ENCODE data around the gene TEX19.

TEX19 gene

GRCh38 chr17:82318169-82318498 is 40.9 kb upstream of the TEX19 start:
- ChIA-PET CTCF (interaction anchor here (1.7 kb wide), 1 partner anchor 17 kb away, joined by 11 read pairs; no protein-coding TSS in a partner anchor), POLR2A (no interaction called here)
- no peak for DNase-seq (ENCODE audit: extremely low spot score)
- TF ChIP-seq CTCF (IDR thresholded peaks at IDR 0.05; ENCODE audit: control extremely low read depth, extremely low read depth, low read depth, missing control alignments) = no peak

- TF ChIP-seq CTCF (IDR thresholded peaks at IDR 0.05; ENCODE audit: control extremely low read depth, extremely low read depth, low read depth, missing control alignments) = no peak
- ChIA-PET POLR2A (no interaction called here), CTCF (no interaction called here)
Observed at GRCh38 chr17:82318772-82319606, 40.1 kb upstream of the TEX19 start.

GRCh38 chr17:82319619-82320062 is 39.4 kb upstream of the TEX19 start:
- ChIA-PET CTCF (no interaction called here), POLR2A (no interaction called here)
- no peak for TF ChIP-seq CTCF (IDR thresholded peaks at IDR 0.05; ENCODE audit: control extremely low read depth, extremely low read depth, low read depth, missing control alignments)
- DNase-seq (ENCODE audit: extremely low spot score) = no peak

More at GRCh38 chr17:82318772-82319606, 40.1 kb upstream of the TEX19 start:
- DNase-seq (ENCODE audit: extremely low spot score) = no peak

- ChIA-PET POLR2A (no interaction called here), CTCF (interaction anchor here (0.6 to 4.4 kb wide), 10 partner anchors 10 to 84 kb away, joined by 3 to 59 read pairs (median 4); no protein-coding TSS in a partner anchor)
- no peak for DNase-seq (ENCODE audit: extremely low spot score)
- no peak for TF ChIP-seq CTCF (IDR thresholded peaks at IDR 0.05; ENCODE audit: control extremely low read depth, extremely low read depth, low read depth, missing control alignments)
Observed at GRCh38 chr17:82320140-82320840, 38.8 kb upstream of the TEX19 start.

- peak; percentile 87 for TF ChIP-seq CTCF (IDR thresholded peaks at IDR 0.05; ENCODE audit: control extremely low read depth, extremely low read depth, low read depth, missing control alignments)
- peak; percentile 83 for DNase-seq (ENCODE audit: extremely low spot score)
- ChIA-PET POLR2A (no interaction called here), CTCF (interaction anchor here (0.6 to 4.4 kb wide), 16 partner anchors 9 to 106 kb away, joined by 3 to 59 read pairs (median 4); partner anchors contain the start of gene SECTM1)
Observed at GRCh38 chr17:82320956-82321927, 37.8 kb upstream of the TEX19 start.

Measured in GM10248 (cell line).